ENCODE results near the gene MPZL3.

Gene MPZL3

GRCh38 chr11:118233850-118234249, 18.3 kb downstream of the MPZL3 start:
- in situ Hi-C loops (cut with HindIII; ENCODE audit: low sequenced_read_pairs), result no loop called here

GRCh38 chr11:118233377-118233776, 18.8 kb downstream of the MPZL3 start:
- in situ Hi-C loops (cut with HindIII; ENCODE audit: low sequenced_read_pairs), result no loop called here

DNA sequence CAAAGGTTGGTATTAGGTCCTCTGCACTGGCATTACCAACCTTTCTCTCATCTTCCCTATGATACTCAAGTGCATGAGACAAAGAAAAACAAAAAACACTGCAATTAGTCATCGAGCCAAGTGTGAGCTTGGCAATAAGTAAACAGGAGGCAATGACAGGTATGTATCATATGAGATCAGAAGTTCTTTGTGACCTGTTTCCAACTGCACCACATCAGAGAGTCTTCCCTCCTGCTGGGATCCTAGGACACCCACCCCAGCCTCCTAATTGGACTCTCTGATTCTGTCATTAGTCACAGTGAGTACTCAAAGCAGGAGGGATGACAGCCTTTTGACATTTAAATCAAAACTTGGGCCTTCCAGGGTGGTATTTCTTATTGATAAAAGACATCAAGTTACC, 19.5 kb downstream of the MPZL3 start:
- in situ Hi-C loops (cut with HindIII; ENCODE audit: low sequenced_read_pairs), result no loop called here

DNA sequence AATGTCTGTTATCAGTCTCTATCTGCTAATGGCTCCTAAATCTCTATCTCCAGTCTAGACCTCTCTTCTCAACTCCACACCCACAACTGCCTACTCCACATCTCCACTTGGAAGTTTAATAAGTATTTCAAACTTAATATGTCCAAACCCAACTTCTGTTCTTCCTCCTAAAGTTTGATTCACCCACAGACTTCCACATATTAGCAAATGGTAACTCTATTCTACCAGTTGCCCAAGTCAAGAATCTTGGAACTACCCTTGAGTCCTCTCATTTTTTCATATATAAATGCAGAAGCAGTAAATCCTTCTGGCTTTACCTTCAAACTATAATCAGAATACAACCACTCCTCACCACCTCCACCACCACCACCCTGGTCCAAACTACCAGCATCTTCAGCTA, 20.7 kb downstream of the MPZL3 start:
- in situ Hi-C loops (cut with HindIII; ENCODE audit: low sequenced_read_pairs), result no loop called here

DNA sequence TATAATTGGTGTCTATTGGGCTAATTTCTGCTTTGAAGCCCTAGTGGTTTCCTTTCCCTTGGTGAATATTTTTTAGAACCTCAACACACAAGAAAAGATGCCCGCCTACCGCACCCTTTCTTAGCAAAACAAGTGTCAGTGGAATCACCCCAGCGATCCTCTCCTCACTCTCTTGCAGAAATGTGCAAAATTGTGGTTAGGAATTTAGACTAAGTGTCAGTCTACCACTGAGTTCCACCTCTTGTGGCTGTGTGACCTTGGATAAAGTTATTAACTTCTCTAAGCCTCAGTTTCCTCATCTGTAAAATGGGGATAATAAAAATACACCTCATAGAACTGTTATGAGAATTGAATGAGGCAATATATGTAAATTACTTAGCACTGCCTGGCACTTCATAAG, 22.1 kb downstream of the MPZL3 start:
- in situ Hi-C loops (cut with HindIII; ENCODE audit: low sequenced_read_pairs), result no loop called here

DNA sequence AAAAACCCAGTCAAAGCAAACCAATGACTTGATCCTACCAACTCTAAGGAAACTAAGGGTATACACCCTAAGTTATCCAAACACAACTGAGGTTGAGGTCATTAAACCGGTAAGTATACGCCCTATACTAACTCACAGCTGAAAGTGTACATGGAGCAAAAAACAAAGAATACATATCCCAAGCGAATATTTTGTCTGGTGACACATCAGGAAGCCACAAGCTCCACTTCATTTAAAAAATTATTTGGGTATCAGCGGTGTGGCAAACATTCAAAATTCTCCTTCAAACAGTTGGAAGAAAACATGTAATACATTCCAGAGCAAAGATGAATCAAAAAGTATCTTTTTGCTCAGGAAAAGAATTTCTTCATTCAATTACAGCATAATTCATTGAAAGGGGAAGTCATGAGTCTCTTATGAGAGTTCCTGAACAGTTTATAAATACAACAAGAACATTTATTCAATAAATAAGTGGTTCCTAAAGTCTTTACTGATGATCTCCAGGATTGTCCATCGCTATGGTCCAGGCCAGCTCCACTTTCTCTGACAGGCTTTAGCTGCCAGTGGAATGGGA, 22.8 kb downstream of the MPZL3 start:
- in situ Hi-C loops (cut with HindIII; ENCODE audit: low sequenced_read_pairs), result no loop called here

DNA sequence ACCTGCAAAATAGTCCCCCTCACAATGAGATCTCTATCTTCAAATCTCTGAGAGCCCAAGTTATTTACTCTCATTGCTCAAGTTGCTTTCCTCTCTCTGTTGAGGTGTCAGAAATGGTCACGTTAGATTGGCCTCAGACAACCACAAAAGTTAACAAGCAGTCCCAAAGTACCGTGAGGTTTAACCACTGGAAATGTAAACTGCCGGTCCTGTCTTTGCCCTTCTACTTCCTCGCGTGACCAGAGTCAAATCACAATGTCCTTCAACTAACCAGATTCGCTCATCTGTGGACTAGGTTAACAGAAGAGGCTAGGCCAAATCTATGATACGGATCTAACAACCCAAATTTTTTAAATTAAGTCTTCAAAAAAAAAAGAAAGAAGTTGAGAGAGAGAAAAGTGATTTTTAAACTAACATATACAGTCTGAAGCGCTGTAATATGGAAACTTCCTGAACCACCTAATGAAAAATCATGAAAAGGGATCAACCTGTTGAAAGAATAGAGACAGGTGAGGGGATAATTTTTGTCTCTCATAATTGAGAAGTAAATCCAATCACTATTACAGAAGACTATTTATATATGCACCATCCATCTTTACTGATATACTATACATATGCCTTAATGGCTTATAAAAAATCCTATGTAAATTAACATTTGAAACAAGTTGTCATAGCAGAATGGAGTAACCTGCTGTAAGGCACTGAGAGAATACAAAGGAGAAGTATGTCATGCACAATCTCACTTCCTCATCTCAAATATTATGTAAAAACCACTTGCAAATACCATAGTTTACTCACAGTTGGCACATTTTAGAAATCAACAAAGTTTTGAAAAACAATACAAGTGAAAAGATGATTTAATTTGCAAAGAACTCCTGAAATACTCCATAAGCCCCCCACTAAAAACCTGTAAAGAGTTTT, 24.0 kb downstream of the MPZL3 start:
- in situ Hi-C loops (cut with HindIII; ENCODE audit: low sequenced_read_pairs), result no loop called here

- in situ Hi-C loops (cut with HindIII; ENCODE audit: low sequenced_read_pairs), result no loop called here
Observed at GRCh38 chr11:118226781-118227180, 25.4 kb downstream of the MPZL3 start.

DNA sequence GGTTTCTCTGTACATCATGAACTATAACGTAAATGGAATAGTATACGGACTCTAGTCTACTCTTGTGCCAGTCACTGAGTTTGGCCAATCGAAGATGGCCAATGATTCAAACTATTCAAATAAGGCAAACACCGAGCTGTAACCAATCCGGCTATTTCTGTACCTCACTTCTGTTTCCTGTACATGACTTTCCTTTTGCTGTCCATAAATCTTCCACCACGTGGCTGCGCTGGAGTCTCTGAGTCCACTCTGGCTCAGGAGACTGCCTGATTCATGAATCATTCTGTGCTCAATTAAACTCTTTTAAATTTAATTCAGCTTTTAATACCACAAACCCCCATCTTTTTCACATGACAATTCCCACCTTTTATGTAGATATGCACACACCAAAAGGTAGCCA, 25.9 kb downstream of the MPZL3 start:
- in situ Hi-C loops (cut with HindIII; ENCODE audit: low sequenced_read_pairs), result no loop called here

- in situ Hi-C loops (cut with HindIII; ENCODE audit: low sequenced_read_pairs), result no loop called here
Observed at GRCh38 chr11:118224511-118225188, 27.5 kb downstream of the MPZL3 start, which contains the start of gene JAML. JAML (minus strand) TSS chr11:118225011; CDS start chr11:118214866, 10,145 bp downstream.

- in situ Hi-C loops (cut with HindIII; ENCODE audit: low sequenced_read_pairs), result no loop called here
Observed at GRCh38 chr11:118223992-118224391, 28.2 kb downstream of the MPZL3 start.

DNA sequence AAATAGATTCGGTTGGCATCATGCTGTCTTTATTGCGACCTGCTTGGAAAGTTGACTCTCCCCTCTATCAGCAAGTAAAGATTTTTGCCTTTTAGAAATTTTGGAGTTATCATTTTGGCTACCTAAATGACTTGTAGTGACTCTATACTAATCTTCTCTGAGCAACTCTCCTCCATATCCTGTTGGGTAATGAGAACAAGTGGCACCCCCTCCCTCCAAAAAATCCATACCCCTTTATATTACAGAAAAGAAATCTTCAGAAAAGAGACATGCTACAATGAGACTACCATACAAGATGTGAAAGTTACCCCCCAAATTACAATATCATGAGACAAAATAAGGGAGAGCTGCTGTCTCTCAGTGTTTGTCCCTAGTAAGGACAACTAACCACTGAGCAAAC, 28.6 kb downstream of the MPZL3 start:
- in situ Hi-C loops (cut with HindIII; ENCODE audit: low sequenced_read_pairs), result no loop called here

GRCh38 chr11:118222437-118222836, 29.7 kb downstream of the MPZL3 start:
- in situ Hi-C loops (cut with HindIII; ENCODE audit: low sequenced_read_pairs), result no loop called here

GRCh38 chr11:118221419-118221818, 30.7 kb downstream of the MPZL3 start:
- in situ Hi-C loops (cut with HindIII; ENCODE audit: low sequenced_read_pairs), result no loop called here

GRCh38 chr11:118219732-118220131, 32.4 kb downstream of the MPZL3 start:
- in situ Hi-C loops (cut with HindIII; ENCODE audit: low sequenced_read_pairs), result no loop called here

- in situ Hi-C loops (cut with HindIII; ENCODE audit: low sequenced_read_pairs), result no loop called here
Observed at GRCh38 chr11:118219244-118219643, 32.9 kb downstream of the MPZL3 start.

DNA sequence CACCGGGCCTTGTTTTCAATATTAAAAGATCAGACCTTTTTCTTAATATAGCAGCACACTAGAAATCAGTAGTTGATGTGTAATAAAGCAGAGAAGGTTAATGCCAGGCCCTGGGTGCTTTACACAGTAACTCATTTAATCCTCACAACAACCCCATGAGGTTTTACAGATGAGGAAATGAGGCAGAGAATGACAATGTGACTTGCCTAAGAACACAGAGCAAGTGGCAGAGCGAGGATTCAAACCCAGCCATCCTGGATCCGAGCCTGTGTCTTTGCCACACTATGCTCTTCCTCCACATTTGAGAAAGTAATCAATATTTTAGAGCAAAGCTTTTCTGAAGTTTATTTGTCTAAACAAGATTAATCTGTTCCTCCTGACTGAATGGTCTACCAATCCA, 34.6 kb downstream of the MPZL3 start:
- in situ Hi-C loops (cut with HindIII; ENCODE audit: low sequenced_read_pairs), result no loop called here

GRCh38 chr11:118216621-118217481, 35.3 kb downstream of the MPZL3 start:
- in situ Hi-C loops (cut with HindIII; ENCODE audit: low sequenced_read_pairs), result no loop called here

DNA sequence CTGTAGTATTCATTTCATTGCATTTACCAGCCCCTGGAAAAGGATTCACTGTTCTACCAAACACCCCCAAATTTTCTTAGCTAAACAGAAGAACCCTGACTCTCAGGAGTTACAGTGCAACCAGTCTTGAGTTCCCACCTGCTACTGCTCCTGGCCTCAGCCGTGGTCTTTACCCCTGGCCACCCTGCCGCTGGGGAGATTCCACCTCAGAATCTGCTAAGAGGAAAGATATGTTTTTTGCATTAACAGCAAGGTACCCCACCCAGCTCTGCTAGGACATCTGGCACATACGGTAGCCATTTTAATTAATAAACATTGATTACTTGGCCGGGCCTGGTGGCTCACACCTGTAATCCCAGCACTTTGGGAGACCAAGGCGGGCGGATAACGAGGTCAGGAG, 36.4 kb downstream of the MPZL3 start:
- in situ Hi-C loops (cut with HindIII; ENCODE audit: low sequenced_read_pairs), result no loop called here

DNA sequence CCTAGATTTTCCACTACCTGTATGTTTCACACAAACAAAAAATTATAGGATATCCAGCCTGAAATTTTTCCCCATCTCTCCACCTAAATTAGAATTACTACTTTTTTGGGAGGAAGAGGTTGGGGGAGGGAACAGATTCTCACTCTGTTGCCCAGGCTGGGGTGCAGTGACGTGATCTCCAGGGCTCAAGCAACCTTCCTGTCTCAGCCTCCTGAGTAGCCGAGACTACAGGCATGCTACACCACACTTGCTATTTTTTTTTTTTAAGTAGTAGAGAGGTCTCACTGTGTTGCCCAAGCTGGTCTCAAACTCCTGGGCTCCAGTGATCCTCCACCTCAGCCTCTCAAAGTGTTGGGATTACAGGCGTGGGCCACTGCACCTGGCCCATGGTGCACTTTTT, 36.9 kb downstream of the MPZL3 start:
- in situ Hi-C loops (cut with HindIII; ENCODE audit: low sequenced_read_pairs), result no loop called here
